Activated naive CD4-positive, alpha-beta T cell treated with anti-CD3 and anti-CD28 coated beads, Interleukin-2, amount 10 ng/mL, durations not matched to agents 7 days and 5 days (primary cell): ENCODE measurements around the gene CTDSPL.

Experiments used
- CTCF ChIA-PET: fragments of 350-600 bp; sonication (Branson Sonifier 250); formaldehyde crosslinking; loops from one replicate; lab custom pipeline; 2021; ENCODE audit warnings: antibody characterized with exemption; lab: Charles Lee
- DNase-seq: peaks from one replicate; pipeline ENCODE4 v3.0.0-alpha.2; 2020
- H3K27ac Mint-ChIP-seq: one replicate; pipeline ENCODE4 v1.8.0; 2021; ENCODE audit warnings: mild to moderate bottlenecking, moderate library complexity, mixed read lengths
- H3K27me3 Mint-ChIP-seq: one replicate; pipeline ENCODE4 v1.8.0; 2021; ENCODE audit warnings: mild to moderate bottlenecking, mixed read lengths
- H3K36me3 Mint-ChIP-seq: one replicate; pipeline ENCODE4 v1.8.0; 2021; ENCODE audit warnings: mixed read lengths
- H3K4me1 Mint-ChIP-seq: one replicate; pipeline ENCODE4 v1.8.0; 2021; ENCODE audit warnings: mixed read lengths
- H3K4me3 Mint-ChIP-seq: one replicate; pipeline ENCODE4 v1.8.0; 2021; ENCODE audit warnings: mild to moderate bottlenecking, moderate library complexity, mixed read lengths
- H3K9me3 Mint-ChIP-seq: one replicate; pipeline ENCODE4 v1.8.0; 2021; ENCODE audit warnings: mixed read lengths

CTDSPL gene

GRCh38 chr3:38001456-38002081 is 139.9 kb downstream of the CTDSPL start:
- peak; percentile 29 for DNase-seq
- Mint-ChIP-seq H3K9me3 (no peaks in the 10 kb centered on the region), H3K4me1 (peaks cover 36% of the 10 kb centered on the region), H3K27me3 (no peaks in the 10 kb centered on the region), H3K27ac (no peak overlapping the region), H3K36me3 (peaks cover 34% of the 10 kb centered on the region), H3K4me3 (no peak overlapping the region)
- CTCF ChIA-PET, result interaction anchor here (0.7 to 5.1 kb wide), 6 partner anchors 28 to 146 kb away, joined by 3 to 60 read pairs (median 4); partner anchors contain the start of gene DLEC1

- no peak overlapping the region for H3K4me3 Mint-ChIP-seq
- no peak overlapping the region for H3K27ac Mint-ChIP-seq
- peaks cover 29% of the 10 kb centered on the region for H3K4me1 Mint-ChIP-seq
- peaks cover 29% of the 10 kb centered on the region for H3K36me3 Mint-ChIP-seq
- peak; percentile 18 for DNase-seq
- CTCF ChIA-PET, result interaction anchor here (1.0 to 5.1 kb wide), 3 partner anchors 29 to 147 kb away, joined by 4 to 60 read pairs (median 4); no protein-coding TSS in a partner anchor
- H3K27me3 Mint-ChIP-seq, result no peaks in the 10 kb centered on the region
- no peaks in the 10 kb centered on the region for H3K9me3 Mint-ChIP-seq
Measured at GRCh38 chr3:38002291-38002876, 140.7 kb downstream of the CTDSPL start.

GRCh38 chr3:38002940-38003339 is 141.3 kb downstream of the CTDSPL start:
- peaks cover 33% of the 10 kb centered on the region for H3K36me3 Mint-ChIP-seq

GRCh38 chr3:38003371-38003816 is 141.7 kb downstream of the CTDSPL start:
- Mint-ChIP-seq H3K36me3 (peaks cover 35% of the 10 kb centered on the region), H3K27ac (no peak overlapping the region), H3K4me3 (no peak overlapping the region), H3K9me3 (no peaks in the 10 kb centered on the region), H3K27me3 (no peaks in the 10 kb centered on the region), H3K4me1 (peaks cover 22% of the 10 kb centered on the region)
- CTCF ChIA-PET, result interaction anchor here (0.6 to 5.1 kb wide), 14 partner anchors 9 to 340 kb away, joined by 3 to 60 read pairs (median 4); partner anchors contain the start of gene DLEC1
- peak; percentile 74 for DNase-seq

More at GRCh38 chr3:38002940-38003339, 141.3 kb downstream of the CTDSPL start:
- H3K4me1 Mint-ChIP-seq, result peaks cover 27% of the 10 kb centered on the region
- no peak overlapping the region for H3K4me3 Mint-ChIP-seq
- no peaks in the 10 kb centered on the region for H3K27me3 Mint-ChIP-seq
- H3K9me3 Mint-ChIP-seq, result no peaks in the 10 kb centered on the region
- CTCF ChIA-PET, result interaction anchor here (0.7 to 5.1 kb wide), 6 partner anchors 10 to 148 kb away, joined by 3 to 60 read pairs (median 6); no protein-coding TSS in a partner anchor
- no peak overlapping the region for H3K27ac Mint-ChIP-seq
- DNase-seq, result no peak

GRCh38 chr3:38003817-38004414 is 142.2 kb downstream of the CTDSPL start:
- no peak overlapping the region for H3K27ac Mint-ChIP-seq
- H3K9me3 Mint-ChIP-seq, result no peaks in the 10 kb centered on the region
- DNase-seq, result no peak
- no peaks in the 10 kb centered on the region for H3K27me3 Mint-ChIP-seq
- peaks cover 18% of the 10 kb centered on the region for H3K4me1 Mint-ChIP-seq
- CTCF ChIA-PET, result interaction anchor here (0.6 to 5.1 kb wide), 14 partner anchors 9 to 340 kb away, joined by 3 to 60 read pairs (median 4); partner anchors contain the start of gene DLEC1
- H3K36me3 Mint-ChIP-seq, result peaks cover 35% of the 10 kb centered on the region
- no peak overlapping the region for H3K4me3 Mint-ChIP-seq

- H3K4me3 Mint-ChIP-seq, result no peak overlapping the region
- H3K27ac Mint-ChIP-seq, result no peak overlapping the region
- H3K27me3 Mint-ChIP-seq, result no peaks in the 10 kb centered on the region
- CTCF ChIA-PET, result interaction anchor here (0.8 to 5.1 kb wide), 11 partner anchors 8 to 339 kb away, joined by 3 to 60 read pairs (median 5); partner anchors contain the start of gene DLEC1
- no peaks in the 10 kb centered on the region for H3K9me3 Mint-ChIP-seq
- peaks cover 12% of the 10 kb centered on the region for H3K4me1 Mint-ChIP-seq
- H3K36me3 Mint-ChIP-seq, result peaks cover 33% of the 10 kb centered on the region
- peak; percentile 75 for DNase-seq
Measured at GRCh38 chr3:38004415-38005075, 142.9 kb downstream of the CTDSPL start.

GRCh38 chr3:38005076-38006020 is 143.7 kb downstream of the CTDSPL start:
- CTCF ChIA-PET, result interaction anchor here (0.8 to 5.1 kb wide), 6 partner anchors 8 to 32 kb away, joined by 3 to 60 read pairs (median 7); no protein-coding TSS in a partner anchor
- no peaks in the 10 kb centered on the region for H3K27me3 Mint-ChIP-seq
- no peak overlapping the region for H3K27ac Mint-ChIP-seq
- peaks cover 10% of the 10 kb centered on the region for H3K4me1 Mint-ChIP-seq
- no peaks in the 10 kb centered on the region for H3K9me3 Mint-ChIP-seq
- H3K36me3 Mint-ChIP-seq, result peaks cover 28% of the 10 kb centered on the region
- no peak for DNase-seq
- no peak overlapping the region for H3K4me3 Mint-ChIP-seq

GRCh38 chr3:38006031-38006430 is 144.4 kb downstream of the CTDSPL start:
- H3K27ac Mint-ChIP-seq, result no peak overlapping the region
- peaks cover 24% of the 10 kb centered on the region for H3K36me3 Mint-ChIP-seq
- CTCF ChIA-PET, result interaction anchor here (2.4 kb wide), 1 partner anchor 14 kb away, joined by 9 read pairs; no protein-coding TSS in a partner anchor

GRCh38 chr3:38006445-38006995 is 144.8 kb downstream of the CTDSPL start:
- Mint-ChIP-seq H3K36me3 (peaks cover 25% of the 10 kb centered on the region), H3K27ac (no peak overlapping the region), H3K4me1 (peaks cover 10% of the 10 kb centered on the region), H3K27me3 (no peaks in the 10 kb centered on the region), H3K4me3 (no peak overlapping the region), H3K9me3 (no peaks in the 10 kb centered on the region)
- CTCF ChIA-PET, result interaction anchor here (2.4 kb wide), 1 partner anchor 14 kb away, joined by 9 read pairs; no protein-coding TSS in a partner anchor
- DNase-seq, result no peak

More at GRCh38 chr3:38006031-38006430, 144.4 kb downstream of the CTDSPL start:
- Mint-ChIP-seq H3K4me3 (no peak overlapping the region), H3K4me1 (peaks cover 10% of the 10 kb centered on the region), H3K27me3 (no peaks in the 10 kb centered on the region), H3K9me3 (no peaks in the 10 kb centered on the region)
- DNase-seq, result no peak

- no peak for DNase-seq
- CTCF ChIA-PET, result no interaction called here
- H3K27me3 Mint-ChIP-seq, result no peaks in the 10 kb centered on the region
- H3K27ac Mint-ChIP-seq, result no peak overlapping the region
- H3K9me3 Mint-ChIP-seq, result no peaks in the 10 kb centered on the region
- no peak overlapping the region for H3K4me3 Mint-ChIP-seq
- peaks cover 23% of the 10 kb centered on the region for H3K36me3 Mint-ChIP-seq
- H3K4me1 Mint-ChIP-seq, result peaks cover 10% of the 10 kb centered on the region
Measured at GRCh38 chr3:38007754-38008090, 146.0 kb downstream of the CTDSPL start.

- Mint-ChIP-seq H3K4me3 (no peak overlapping the region), H3K27ac (no peak overlapping the region), H3K27me3 (no peaks in the 10 kb centered on the region), H3K4me1 (peaks cover 10% of the 10 kb centered on the region), H3K36me3 (peaks cover 23% of the 10 kb centered on the region), H3K9me3 (no peaks in the 10 kb centered on the region)
- CTCF ChIA-PET, result no interaction called here
- DNase-seq, result no peak
Measured at GRCh38 chr3:38008191-38008701, 146.6 kb downstream of the CTDSPL start.

- Mint-ChIP-seq H3K4me1 (peaks cover 8% of the 10 kb centered on the region), H3K4me3 (no peak overlapping the region), H3K27me3 (no peaks in the 10 kb centered on the region), H3K27ac (peak overlapping the region; percentile 59), H3K36me3 (peaks cover 22% of the 10 kb centered on the region), H3K9me3 (no peaks in the 10 kb centered on the region)
- DNase-seq, result no peak
- CTCF ChIA-PET, result no interaction called here
Measured at GRCh38 chr3:38008971-38009580, 147.4 kb downstream of the CTDSPL start.
